Heart right ventricle (tissue), 16 donors: Measurements from ENCODE around the gene MBNL3. TPM values are rescaled to one million over a fixed set of nuclear protein-coding genes. Genes with fewer than 3 reads are reported as not detected.

Experiments used
- ATAC-seq, 8 donors: fragments of 200-7000 bp; cut with Tn5 transposase; one replicate each; pipeline ENCODE4 v1.9.1; 2020; ENCODE audit warnings: mild to moderate bottlenecking in 8 of 8, moderate library complexity in 8 of 8, moderate number of reproducible peaks in 1 of 8
- DNase-seq, 2 donors: peaks; one replicate each; pipeline ENCODE4 v3.0.0-alpha.2; 2020
- H3K27ac ChIP-seq, 10 donors: fragments of 200-600 bp; sonication (generic) in 2 of 10; one replicate each; pipeline versions ENCODE4 v1.5.0 to v1.8.0; 2020 to 2022; ENCODE audit warnings: mild to moderate bottlenecking in 3 of 10
- H3K27me3 ChIP-seq, 7 donors: fragments of 200-600 bp; one replicate each; pipeline ENCODE4 v1.8.0; 2021 to 2022; ENCODE audit warnings: mild to moderate bottlenecking in 2 of 7
- H3K36me3 ChIP-seq, 9 donors: fragments of 200-600 bp; sonication (generic) in 1 of 9; one replicate each; pipeline versions ENCODE4 v1.5.0 to v1.8.0; 2020 to 2022; ENCODE audit warnings: mild to moderate bottlenecking in 2 of 9
- H3K4me1 ChIP-seq, 9 donors: fragments of 200-600 bp; sonication (generic) in 1 of 9; one replicate each; pipeline versions ENCODE4 v1.5.0 to v1.8.0; 2020 to 2022; ENCODE audit warnings: mild to moderate bottlenecking in 4 of 9
- H3K4me3 ChIP-seq, 10 donors: fragments of 200-600 bp; sonication (generic) in 2 of 10; one replicate each; pipeline versions ENCODE4 v1.5.0 to v1.8.0; 2020 to 2022; ENCODE audit warnings: mild to moderate bottlenecking in 7 of 10, moderate library complexity in 2 of 10
- H3K9me3 ChIP-seq, 11 donors: fragments of 200-600 bp in 10 of 11; sonication (generic) in 2 of 11; one replicate each; pipeline versions ENCODE4 v1.5.0 to v1.8.0; 2013 to 2022; ENCODE audit warnings: mild to moderate bottlenecking in 2 of 11, control low read depth in 1 of 11, moderate library complexity in 1 of 11
- CTCF ChIP-seq, 9 donors: fragments of 200-600 bp; sonication (generic) in 2 of 9; IDR thresholded peaks; one replicate each; pipeline versions ENCODE4 v1.5.0 to v1.8.0; 2021 to 2022; ENCODE audit warnings: antibody characterized with exemption in 9 of 9, mild to moderate bottlenecking in 5 of 9, moderate library complexity in 1 of 9
- WGBS, 2 donors: extraction: QIAGEN DNeasy Blood & Tissue Kit; methylation state at CpG; one replicate each; pipeline ENCODE4 v1.1.7; 2013; ENCODE audit warnings: inconsistent platforms in 1 of 2; 5-methylcytosine and 5-hydroxymethylcytosine counted together
- intact Hi-C, 10 donors: fragments of 100-400 bp; cut with DNase I; formaldehyde crosslinking; loops; one replicate each; pipeline versions ENCODE4 v1.11.1 to v1.14.2; 2022
- polyA plus RNA-seq, 2 donors: library from polyadenylated mRNA; stranded (reverse); fragments of 200-250 nt; gene quantifications; one replicate each; pipeline ENCODE4 v1.2.3, GENCODE V29; 2013
- total RNA-seq, 10 donors: library from RNA; stranded (reverse); fragmentation: NEBNext Ultra II Directional in 3 of 10; extraction: Animal tissue kit (Norgen Biotek cat#: 25700) in 3 of 10; gene quantifications; one replicate each; pipeline versions ENCODE4 v1.2.1 to v1.2.4, GENCODE V29; 2021 to 2023
- donor health status: Arrhythmogenic right ventricular cardiomyopathy.
- donor health status: ischemic (EF 13 %, LVEDD 7.1; RV severe dilation, severe dysfunction).
- donor health status: healthy with polysubstance abuse.
- donor health status: DM: no; HTN: yes; CAD: no.
- donor health status: DM: no; HTN: no; CAD: no.
- donor health status: ischemic (EF 25% LVEDD 6.9; RV normal size, moderate dysfunction).
- donor health status: ischemic (EF 25% LVEDD 5.7; RV mildly dilated, moderate dysfunction).
- donor health status: healthy.
- donor health status: DM: yes; HTN: yes; CAD: no.
- donor health status: Ischemic cardiomyopathy.
- donor health status: ischemic (EF 35%, LVEDD 5.7; RV mildly dilated, moderate dysfunction).
- donor health status: nonischemic (EF 11% LVEDD 7.7; RV severe dilation, severe dysfunction).
- donor health status: DM: yes; HTN: yes; CAD: no.
- donor health status: PGD.
- donor health status: ischemic (EF 29% LVEDD 5.4; RV normal size, mild dysfunction).
- donor health status: nonischemic (EF 23%, LVEDD 6.1; RV moderate dilation, normal function).

The MBNL3 gene
- total and polyA plus RNA-seq, 12 donors = 0.51 to 41.9 (median 5.6) TPM

- ATAC-seq (no peak), DNase-seq (no peak)
- H3K4me1 ChIP-seq = peaks cover 0 to 7% (median 0%) of the 10 kb centered on the region in 9 donors
- H3K27ac ChIP-seq = no peak overlapping the region
- TF ChIP-seq CTCF (IDR thresholded peaks at IDR 0.05) = no peak
- H3K36me3 ChIP-seq = no peaks in the 10 kb centered on the region
- WGBS, 2 donors = 93 to 94% methylated on average over 9 of the region's 9 CpGs
- no peak overlapping the region for H3K4me3 ChIP-seq
- H3K9me3 ChIP-seq = no peaks in the 10 kb centered on the region
- intact Hi-C loops = no loop called here
- peaks cover 0 to 15% (median 0%) of the 10 kb centered on the region in 7 donors for H3K27me3 ChIP-seq
Measured at GRCh38 chrX:132390792-132391191, 98.0 kb downstream of the MBNL3 start.

- peak in 1 of 8 donors; percentile 37 for ATAC-seq
- 67 to 86% methylated on average over 2 of the region's 2 CpGs for WGBS, 2 donors
- H3K9me3 ChIP-seq = no peaks in the 10 kb centered on the region
Measured at GRCh38 chrX:132389480-132389879, 99.4 kb downstream of the MBNL3 start.

GRCh38 chrX:132388371-132388770, 100.5 kb downstream of the MBNL3 start:
- TF ChIP-seq CTCF (IDR thresholded peaks at IDR 0.05) = no peak
- H3K4me1 ChIP-seq = peaks cover 0 to 7% (median 0%) of the 10 kb centered on the region in 9 donors
- no peak for ATAC-seq
- H3K36me3 ChIP-seq = no peaks in the 10 kb centered on the region
- intact Hi-C loops = no loop called here
- no peak overlapping the region for H3K27ac ChIP-seq
- no peaks in the 10 kb centered on the region for H3K9me3 ChIP-seq
- DNase-seq = no peak
- no peak overlapping the region for H3K4me3 ChIP-seq
- H3K27me3 ChIP-seq = peaks cover 0 to 29% (median 0%) of the 10 kb centered on the region in 7 donors
- 64 to 67% methylated on average over 3 of the region's 3 CpGs for WGBS, 2 donors

More at GRCh38 chrX:132389480-132389879, 99.4 kb downstream of the MBNL3 start:
- peak overlapping the region in 1 of 10 donors; percentile 16 for H3K27ac ChIP-seq
- no peak for TF ChIP-seq CTCF (IDR thresholded peaks at IDR 0.05)
- no peak overlapping the region for H3K4me3 ChIP-seq
- peaks cover 0 to 7% (median 0%) of the 10 kb centered on the region in 9 donors for H3K4me1 ChIP-seq
- intact Hi-C loops = no loop called here
- no peak for DNase-seq
- H3K27me3 ChIP-seq = peaks cover 0 to 24% (median 0%) of the 10 kb centered on the region in 7 donors
- no peaks in the 10 kb centered on the region for H3K36me3 ChIP-seq

GRCh38 chrX:132384301-132384700, 104.5 kb downstream of the MBNL3 start:
- 91 to 98% methylated on average over 2 of the region's 2 CpGs for WGBS, 2 donors
- Histone ChIP-seq H3K4me1 (peaks cover 0 to 7% (median 0%) of the 10 kb centered on the region in 9 donors), H3K9me3 (no peaks in the 10 kb centered on the region), H3K27ac (no peak overlapping the region), H3K4me3 (no peak overlapping the region), H3K27me3 (peaks cover 0 to 61% (median 0%) of the 10 kb centered on the region in 7 donors), H3K36me3 (no peaks in the 10 kb centered on the region)
- no peak for TF ChIP-seq CTCF (IDR thresholded peaks at IDR 0.05)
- ATAC-seq (no peak), DNase-seq (no peak)
- intact Hi-C loops = no loop called here
